Measurements from ENCODE around the gene SH3RF1. TPM values are rescaled to one million over a fixed set of nuclear protein-coding genes. Genes with fewer than 3 reads are reported as not detected.

SH3RF1 gene
- total RNA-seq, 1 experiment from 2014 or later: 59.5 TPM

DNA sequence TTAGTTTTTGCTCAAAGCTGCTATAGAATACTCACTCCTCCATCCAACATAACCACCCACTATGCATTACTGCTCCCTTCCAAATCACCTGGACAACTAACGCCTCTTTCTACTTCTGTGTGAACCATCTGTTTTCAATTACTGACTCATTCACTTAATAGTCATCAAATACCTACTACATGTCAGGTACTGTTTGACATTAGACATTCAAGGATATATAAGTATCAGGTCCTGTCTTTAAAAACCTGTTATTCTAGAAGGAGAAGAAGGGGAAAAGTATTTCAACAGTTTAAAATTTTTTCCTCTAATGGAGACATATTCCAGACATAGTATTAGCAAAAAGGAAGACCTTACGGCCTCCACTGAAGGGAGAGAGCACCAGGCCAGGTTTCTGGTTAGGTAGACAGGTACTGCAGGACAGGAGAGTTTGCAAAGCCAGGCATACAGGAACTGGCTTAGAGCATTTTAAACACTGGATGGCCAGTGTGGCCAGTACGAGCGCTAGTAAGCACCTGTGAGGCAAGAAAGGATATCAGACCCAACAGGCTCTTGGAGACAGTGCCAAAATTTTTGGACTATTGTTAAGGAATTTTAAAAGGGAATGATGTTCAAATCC, 39.0 kb downstream of the SH3RF1 start:
- Histone ChIP-seq H3K36me3 (ENCODE audit: control insufficient read depth in 1 of 2, insufficient read depth in 2 of 2, low read length in 2 of 2) (no peaks in the 10 kb centered on the region), H3K27me3 (ENCODE audit: insufficient read depth, low read length) (no peaks in the 10 kb centered on the region), H3K27ac (ENCODE audit: low read depth, low read length) (peak overlapping the region; percentile 29; the same call in 1 of the 2 replicates), H3K79me2 (ENCODE audit: insufficient read depth, low read length) (peaks cover 95% of the 10 kb centered on the region), H4K20me1 (ENCODE audit: insufficient read depth) (no peaks in the 10 kb centered on the region), H3K9ac (ENCODE audit: low read length) (no peak overlapping the region), H3K4me2 (ENCODE audit: low read length) (peak overlapping the region; percentile 39), H2AFZ (ENCODE audit: low read depth, low read length, poor library complexity, severe bottlenecking) (no peak overlapping the region), H3K4me3 (replicated peaks in 1 of 2; ENCODE audit: low read depth in 1 of 2, low read length in 2 of 2) (no peak overlapping the region), H3K9me3 (ENCODE audit: control insufficient read depth in 1 of 2, insufficient read depth in 1 of 2, low read depth in 1 of 2, low read length in 2 of 2) (no peaks in the 10 kb centered on the region), H3K9me2 (ENCODE audit: insufficient read depth) (no peaks in the 10 kb centered on the region), H3K4me1 (ENCODE audit: control insufficient read depth in 1 of 2, insufficient read depth in 2 of 2, low read length in 2 of 2) (peaks cover 51 to 90% of the 10 kb centered on the region in 2 experiments)
- no peak for ATAC-seq
- ChIA-PET RAD21 (ENCODE audit: low non-redundant PET in 1 of 2, low total read pairs in 2 of 2, uncharacterized antibody in 2 of 2, unreplicated experiment in 2 of 2) (no interaction called here), POLR2A (no interaction called here), CTCF (no interaction called here)
- intact Hi-C loops (cut with micrococcal nuclease): no loop called here
- TF ChIP-seq FOSL1 (IDR thresholded peaks at IDR 0.05; ENCODE audit: low read depth) (peak; percentile 36; the same call in 1 of the 2 replicates), CEBPB (IDR thresholded peaks at IDR 0.05; ENCODE audit: low read depth) (peak; percentile 7; the same call in 1 of the 2 replicates), CBX3 (IDR thresholded peaks at IDR 0.05; ENCODE audit: low read depth) (no peak)
- no peak for DNase-seq (ENCODE audit: low read depth, low spot score)
- BruUV-seq (replicated peaks): no TSS peak

DNA sequence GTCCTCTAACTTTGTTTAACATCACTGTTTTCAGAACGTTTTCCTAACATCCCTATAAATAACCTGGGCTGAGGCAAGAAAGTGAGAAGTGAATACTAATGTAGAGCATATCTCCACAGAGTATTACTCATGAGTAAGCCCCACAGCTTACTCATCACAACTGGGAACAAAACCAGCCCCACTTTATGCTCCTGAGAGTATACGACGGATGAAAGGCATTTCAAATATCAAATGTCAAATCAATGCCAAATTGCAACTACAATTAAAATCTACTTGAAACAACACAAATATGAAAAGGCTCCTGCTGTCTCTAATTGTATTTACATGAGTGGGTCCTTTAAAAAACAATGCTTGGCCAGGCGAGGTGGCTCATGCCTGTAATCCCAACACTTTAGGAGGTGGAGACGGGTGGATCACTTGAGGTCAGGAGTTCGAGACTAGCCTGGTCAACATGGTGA, 41.2 kb downstream of the SH3RF1 start:
- DNase-seq (ENCODE audit: low read depth, low spot score) (peak; percentile 94), ATAC-seq (peak; percentile 77)
- Histone ChIP-seq H3K9me2 (ENCODE audit: insufficient read depth) (no peaks in the 10 kb centered on the region), H3K9me3 (ENCODE audit: control insufficient read depth in 1 of 2, insufficient read depth in 1 of 2, low read depth in 1 of 2, low read length in 2 of 2) (no peaks in the 10 kb centered on the region), H2AFZ (ENCODE audit: low read depth, low read length, poor library complexity, severe bottlenecking) (no peak overlapping the region), H3K4me2 (ENCODE audit: low read length) (peak overlapping the region; percentile 64), H3K9ac (ENCODE audit: low read length) (peak overlapping the region; percentile 36), H3K27me3 (ENCODE audit: insufficient read depth, low read length) (no peaks in the 10 kb centered on the region), H3K36me3 (ENCODE audit: control insufficient read depth in 1 of 2, insufficient read depth in 2 of 2, low read length in 2 of 2) (no peaks in the 10 kb centered on the region), H3K4me3 (replicated peaks in 1 of 2; ENCODE audit: low read depth in 1 of 2, low read length in 2 of 2) (peak overlapping the region in 1 of 2 experiments; percentile 17; a peak in 2 of 4 replicates), H3K79me2 (ENCODE audit: insufficient read depth, low read length) (peaks cover 84% of the 10 kb centered on the region), H3K4me1 (ENCODE audit: control insufficient read depth in 1 of 2, insufficient read depth in 2 of 2, low read length in 2 of 2) (peaks cover 72 to 94% of the 10 kb centered on the region in 2 experiments), H4K20me1 (ENCODE audit: insufficient read depth) (no peaks in the 10 kb centered on the region), H3K27ac (ENCODE audit: low read depth, low read length) (peak overlapping the region; percentile 77)
- ChIA-PET POLR2A (no interaction called here), RAD21 (ENCODE audit: low non-redundant PET in 1 of 2, low total read pairs in 2 of 2, uncharacterized antibody in 2 of 2, unreplicated experiment in 2 of 2) (no interaction called here), CTCF (no interaction called here)
- intact Hi-C loops (cut with micrococcal nuclease): loop anchor here (2.0 kb wide), 1 partner anchor 25 kb away; no protein-coding TSS in a partner anchor
- no TSS peak for BruUV-seq (replicated peaks)
- TF ChIP-seq JUND (IDR thresholded peaks at IDR 0.05): peak; percentile 96
- TF ChIP-seq SP1 (IDR thresholded peaks at IDR 0.05; ENCODE audit: low read depth): peak; percentile 91
- TF ChIP-seq TCF7L2 (IDR thresholded peaks at IDR 0.05; ENCODE audit: borderline replicate concordance, extremely low read depth, insufficient read depth, insufficient read length): peak; percentile 89
- TF ChIP-seq, protein P1, sequence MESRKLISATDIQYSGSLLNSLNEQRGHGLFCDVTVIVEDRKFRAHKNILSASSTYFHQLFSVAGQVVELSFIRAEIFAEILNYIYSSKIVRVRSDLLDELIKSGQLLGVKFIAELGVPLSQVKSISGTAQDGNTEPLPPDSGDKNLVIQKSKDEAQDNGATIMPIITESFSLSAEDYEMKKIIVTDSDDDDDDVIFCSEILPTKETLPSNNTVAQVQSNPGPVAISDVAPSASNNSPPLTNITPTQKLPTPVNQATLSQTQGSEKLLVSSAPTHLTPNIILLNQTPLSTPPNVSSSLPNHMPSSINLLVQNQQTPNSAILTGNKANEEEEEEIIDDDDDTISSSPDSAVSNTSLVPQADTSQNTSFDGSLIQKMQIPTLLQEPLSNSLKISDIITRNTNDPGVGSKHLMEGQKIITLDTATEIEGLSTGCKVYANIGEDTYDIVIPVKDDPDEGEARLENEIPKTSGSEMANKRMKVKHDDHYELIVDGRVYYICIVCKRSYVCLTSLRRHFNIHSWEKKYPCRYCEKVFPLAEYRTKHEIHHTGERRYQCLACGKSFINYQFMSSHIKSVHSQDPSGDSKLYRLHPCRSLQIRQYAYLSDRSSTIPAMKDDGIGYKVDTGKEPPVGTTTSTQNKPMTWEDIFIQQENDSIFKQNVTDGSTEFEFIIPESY (IDR thresholded peaks at IDR 0.05; ENCODE audit: extremely low read depth, insufficient replicate concordance, low read length): peak; percentile 13
- TF ChIP-seq, protein P2, sequence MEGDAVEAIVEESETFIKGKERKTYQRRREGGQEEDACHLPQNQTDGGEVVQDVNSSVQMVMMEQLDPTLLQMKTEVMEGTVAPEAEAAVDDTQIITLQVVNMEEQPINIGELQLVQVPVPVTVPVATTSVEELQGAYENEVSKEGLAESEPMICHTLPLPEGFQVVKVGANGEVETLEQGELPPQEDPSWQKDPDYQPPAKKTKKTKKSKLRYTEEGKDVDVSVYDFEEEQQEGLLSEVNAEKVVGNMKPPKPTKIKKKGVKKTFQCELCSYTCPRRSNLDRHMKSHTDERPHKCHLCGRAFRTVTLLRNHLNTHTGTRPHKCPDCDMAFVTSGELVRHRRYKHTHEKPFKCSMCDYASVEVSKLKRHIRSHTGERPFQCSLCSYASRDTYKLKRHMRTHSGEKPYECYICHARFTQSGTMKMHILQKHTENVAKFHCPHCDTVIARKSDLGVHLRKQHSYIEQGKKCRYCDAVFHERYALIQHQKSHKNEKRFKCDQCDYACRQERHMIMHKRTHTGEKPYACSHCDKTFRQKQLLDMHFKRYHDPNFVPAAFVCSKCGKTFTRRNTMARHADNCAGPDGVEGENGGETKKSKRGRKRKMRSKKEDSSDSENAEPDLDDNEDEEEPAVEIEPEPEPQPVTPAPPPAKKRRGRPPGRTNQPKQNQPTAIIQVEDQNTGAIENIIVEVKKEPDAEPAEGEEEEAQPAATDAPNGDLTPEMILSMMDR (IDR thresholded peaks at IDR 0.05 in 2 of 3, conservative IDR thresholded peaks at IDR 0.05 in 1 of 3; ENCODE audit: borderline replicate concordance in 1 of 3, insufficient read depth in 1 of 3, low read depth in 2 of 3, low read length in 2 of 3): no peak
- TF ChIP-seq SIN3A (IDR thresholded peaks at IDR 0.05; ENCODE audit: low read depth): peak; percentile 88
- TF ChIP-seq EGR1 (IDR thresholded peaks at IDR 0.05; ENCODE audit: low read depth): 0 out of 2 replicates have a peak, but pooled peaks have one; percentile 13
- peak; percentile 38 for TF ChIP-seq RAD21 (IDR thresholded peaks at IDR 0.05; ENCODE audit: low read depth)
- no peak; the same call in 1 of the 2 replicates for TF ChIP-seq SRF (IDR thresholded peaks at IDR 0.05; ENCODE audit: low read depth)
- TF ChIP-seq, protein P3, sequence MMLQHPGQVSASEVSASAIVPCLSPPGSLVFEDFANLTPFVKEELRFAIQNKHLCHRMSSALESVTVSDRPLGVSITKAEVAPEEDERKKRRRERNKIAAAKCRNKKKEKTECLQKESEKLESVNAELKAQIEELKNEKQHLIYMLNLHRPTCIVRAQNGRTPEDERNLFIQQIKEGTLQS (IDR thresholded peaks at IDR 0.05): 0 out of 2 replicates have a peak, but pooled peaks have one; percentile 54
- TF ChIP-seq, protein P4, sequence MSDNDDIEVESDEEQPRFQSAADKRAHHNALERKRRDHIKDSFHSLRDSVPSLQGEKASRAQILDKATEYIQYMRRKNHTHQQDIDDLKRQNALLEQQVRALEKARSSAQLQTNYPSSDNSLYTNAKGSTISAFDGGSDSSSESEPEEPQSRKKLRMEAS (IDR thresholded peaks at IDR 0.05): peak; percentile 75
- TF ChIP-seq POLR2AphosphoS5 (IDR thresholded peaks at IDR 0.05; ENCODE audit: low read depth, low read length): peak; percentile 55; the same call in 1 of the 2 replicates
- TF ChIP-seq ELF1 (IDR thresholded peaks at IDR 0.05; ENCODE audit: borderline replicate concordance, low read depth): no peak; the same call in 1 of the 2 replicates
- peak; percentile 83 for TF ChIP-seq CEBPB (IDR thresholded peaks at IDR 0.05; ENCODE audit: low read depth)
- TF ChIP-seq CBX3 (IDR thresholded peaks at IDR 0.05; ENCODE audit: low read depth): peak; percentile 94
